LoVo (cell line): Measurements from ENCODE around the gene ARHGAP5.

ENCODE experiments used
- DNase-seq: peaks from one replicate; pipeline ENCODE4 v3.0.0-alpha.2; 2016; ENCODE audit warnings: low spot score

ARHGAP5 gene

GRCh38 chr14:32077081-32078022 is at the start of gene ARHGAP5:
TSS of gene ARHGAP5 (plus strand) at chr14:32077304. CDS start at chr14:32090670, 13,366 bp downstream.
- no peak for DNase-seq

- DNase-seq = no peak
Measured at GRCh38 chr14:32028599-32028998, 48.5 kb upstream of the ARHGAP5 start.

GRCh38 chr14:32033543-32033942 is 43.6 kb upstream of the ARHGAP5 start:
- no peak for DNase-seq

- DNase-seq = no peak
Measured at GRCh38 chr14:32038876-32039275, 38.2 kb upstream of the ARHGAP5 start.

- no peak for DNase-seq
Measured at GRCh38 chr14:32039401-32040030, 37.6 kb upstream of the ARHGAP5 start.

GRCh38 chr14:32043624-32044023 is 33.5 kb upstream of the ARHGAP5 start:
- DNase-seq = no peak

GRCh38 chr14:32044454-32044853 is 32.6 kb upstream of the ARHGAP5 start:
- no peak for DNase-seq

GRCh38 chr14:32047791-32048190 is 29.3 kb upstream of the ARHGAP5 start:
- DNase-seq = no peak

- DNase-seq = no peak
Measured at GRCh38 chr14:32049361-32050088, 27.6 kb upstream of the ARHGAP5 start.

GRCh38 chr14:32050878-32051277 is 26.2 kb upstream of the ARHGAP5 start:
- no peak for DNase-seq

- DNase-seq = no peak
Measured at GRCh38 chr14:32054536-32054935, 22.6 kb upstream of the ARHGAP5 start.

GRCh38 chr14:32055175-32055574 is 21.9 kb upstream of the ARHGAP5 start:
- DNase-seq = no peak

- no peak for DNase-seq
Measured at GRCh38 chr14:32059702-32060101, 17.4 kb upstream of the ARHGAP5 start.

- DNase-seq = no peak
Measured at GRCh38 chr14:32064931-32065330, 12.2 kb upstream of the ARHGAP5 start.

- no peak for DNase-seq
Measured at GRCh38 chr14:32068708-32069107, 8.4 kb upstream of the ARHGAP5 start.

GRCh38 chr14:32070282-32070681 is 6.8 kb upstream of the ARHGAP5 start:
- no peak for DNase-seq

GRCh38 chr14:32072676-32073075 is 4.4 kb upstream of the ARHGAP5 start:
- no peak for DNase-seq

GRCh38 chr14:32073537-32074189 is 3.4 kb upstream of the ARHGAP5 start:
- DNase-seq = peak; percentile 86

GRCh38 chr14:32074887-32075572 is 2.1 kb upstream of the ARHGAP5 start:
- no peak for DNase-seq

- DNase-seq = no peak
Measured at GRCh38 chr14:32075672-32076277, 1.3 kb upstream of the ARHGAP5 start.
